Adrenal gland (tissue), 5 donors: Measurements from ENCODE around the gene GRK1.

Source experiments
- CTCF ChIP-seq, 6 experiments: fragments of 450-650 bp in 4 of 6; fragments of 200-600 bp in 2 of 6; sonication (generic) in 1 of 6; IDR thresholded peaks; 1 replicate in 5 of 6; 2 replicates in 1 of 6; pipeline versions ENCODE4 v1.5.1 to v1.8.0; 2016 to 2021; ENCODE audit warnings: antibody characterized with exemption in 6 of 6, mild to moderate bottlenecking in 2 of 6, moderate library complexity in 1 of 6
- POLR2A ChIP-seq, 2 donors: fragments of 450-650 bp; IDR thresholded peaks; one replicate each; pipeline ENCODE4 v1.6.1; 2017; ENCODE audit warnings: antibody characterized with exemption in 2 of 2, mild to moderate bottlenecking in 2 of 2, moderate library complexity in 1 of 2
- donor health status: DM: no; HTN: no; CAD: no.

GRCh38 chr13:113621046-113621445, 46.0 kb upstream of the GRK1 start:
- TF ChIP-seq CTCF (IDR thresholded peaks at IDR 0.05) (no peak), POLR2A (IDR thresholded peaks at IDR 0.05) (no peak)
